Activated CD4-positive, alpha-beta T cell treated with anti-CD3 and anti-CD28 coated beads, Interleukin-2, amount 10 ng/mL, durations not matched to agents 24 days and 14 days (primary cell): ENCODE data around the gene SLC15A2. TPM values are rescaled to one million over a fixed set of nuclear protein-coding genes. Genes with fewer than 3 reads are reported as not detected.
"Not testable (repeated sequence)": the region's sequence is repeated elsewhere in the genome, so short reads cannot be mapped to it uniquely, and the experiment has no call there.

ENCODE experiments used
- DNase-seq: peaks from one replicate; pipeline ENCODE4 v3.0.0; 2022
- H3K27ac Mint-ChIP-seq: one replicate; pipeline ENCODE4 v1.8.0; 2022; ENCODE audit warnings: mild to moderate bottlenecking, mixed read lengths
- H3K27me3 Mint-ChIP-seq: one replicate; pipeline ENCODE4 v1.8.0; 2022; ENCODE audit warnings: mixed read lengths
- H3K36me3 Mint-ChIP-seq: one replicate; pipeline ENCODE4 v1.8.0; 2022; ENCODE audit warnings: low read depth, mild to moderate bottlenecking, mixed read lengths
- H3K4me1 Mint-ChIP-seq: one replicate; pipeline ENCODE4 v1.8.0; 2021; ENCODE audit warnings: mixed read lengths
- H3K4me3 Mint-ChIP-seq: one replicate; pipeline ENCODE4 v1.8.0; 2022; ENCODE audit warnings: mild to moderate bottlenecking, moderate library complexity, mixed read lengths
- H3K9me3 Mint-ChIP-seq: one replicate; pipeline ENCODE4 v1.8.0; 2021; ENCODE audit warnings: mixed read lengths
- intact Hi-C: fragments of 100-400 bp; cut with micrococcal nuclease; formaldehyde crosslinking; loops from one replicate; pipeline ENCODE4 v1.15.1; 2023
- total RNA-seq: library from RNA; stranded (reverse); gene quantifications from 2 replicates; pipeline ENCODE4 v1.2.3, GENCODE V29; 2022

Gene SLC15A2, protein sequence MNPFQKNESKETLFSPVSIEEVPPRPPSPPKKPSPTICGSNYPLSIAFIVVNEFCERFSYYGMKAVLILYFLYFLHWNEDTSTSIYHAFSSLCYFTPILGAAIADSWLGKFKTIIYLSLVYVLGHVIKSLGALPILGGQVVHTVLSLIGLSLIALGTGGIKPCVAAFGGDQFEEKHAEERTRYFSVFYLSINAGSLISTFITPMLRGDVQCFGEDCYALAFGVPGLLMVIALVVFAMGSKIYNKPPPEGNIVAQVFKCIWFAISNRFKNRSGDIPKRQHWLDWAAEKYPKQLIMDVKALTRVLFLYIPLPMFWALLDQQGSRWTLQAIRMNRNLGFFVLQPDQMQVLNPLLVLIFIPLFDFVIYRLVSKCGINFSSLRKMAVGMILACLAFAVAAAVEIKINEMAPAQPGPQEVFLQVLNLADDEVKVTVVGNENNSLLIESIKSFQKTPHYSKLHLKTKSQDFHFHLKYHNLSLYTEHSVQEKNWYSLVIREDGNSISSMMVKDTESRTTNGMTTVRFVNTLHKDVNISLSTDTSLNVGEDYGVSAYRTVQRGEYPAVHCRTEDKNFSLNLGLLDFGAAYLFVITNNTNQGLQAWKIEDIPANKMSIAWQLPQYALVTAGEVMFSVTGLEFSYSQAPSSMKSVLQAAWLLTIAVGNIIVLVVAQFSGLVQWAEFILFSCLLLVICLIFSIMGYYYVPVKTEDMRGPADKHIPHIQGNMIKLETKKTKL
- total RNA-seq = 0.95 and 2.7 TPM in 2 replicates

DNA sequence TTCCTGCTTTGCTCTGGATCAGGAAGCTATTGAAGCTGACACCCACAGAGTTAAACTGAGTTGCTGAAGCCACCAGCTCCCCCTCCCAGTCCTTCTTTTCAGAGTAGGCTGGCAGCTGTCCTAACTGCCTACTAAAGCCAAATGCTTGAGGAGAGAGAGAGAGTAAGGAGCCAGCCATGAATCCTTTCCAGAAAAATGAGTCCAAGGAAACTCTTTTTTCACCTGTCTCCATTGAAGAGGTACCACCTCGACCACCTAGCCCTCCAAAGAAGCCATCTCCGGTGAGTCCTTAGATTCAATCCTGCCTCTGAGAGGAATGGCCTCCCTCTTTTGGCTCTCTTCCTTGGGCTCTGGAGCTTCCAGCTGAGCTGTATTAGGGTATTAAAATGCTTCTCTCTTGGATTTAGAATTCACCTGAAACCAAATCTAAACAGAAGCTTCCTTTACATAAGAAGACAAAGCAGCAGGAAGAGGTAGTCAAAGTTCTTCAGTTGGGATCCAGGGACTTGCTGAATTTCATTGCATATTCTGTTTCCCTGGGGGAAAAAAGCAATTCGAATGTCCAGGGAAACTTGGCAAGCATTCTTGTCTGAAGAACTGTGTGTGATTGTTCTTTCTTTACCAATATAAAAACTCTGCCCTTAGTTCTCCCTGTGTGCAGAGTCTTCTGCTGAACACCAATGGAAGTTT, at the start of gene SLC15A2:
SLC15A2 (plus strand) TSS at position 101 of the 690 bp plus-strand sequence; CDS start at position 177, 76 bp downstream.
- no peak within 1 kb of the TSS for H3K4me3 Mint-ChIP-seq
- H3K36me3 Mint-ChIP-seq = peaks cover 9% of the 10 kb centered on the region
- H3K27ac Mint-ChIP-seq = no peak within 1 kb of the TSS
- intact Hi-C loops = no loop called here
- no peak for DNase-seq
- H3K4me1 Mint-ChIP-seq = no peaks in the 10 kb centered on the region
- no peaks in the 10 kb centered on the region for H3K9me3 Mint-ChIP-seq
- H3K27me3 Mint-ChIP-seq = no peaks in the 10 kb centered on the region

DNA sequence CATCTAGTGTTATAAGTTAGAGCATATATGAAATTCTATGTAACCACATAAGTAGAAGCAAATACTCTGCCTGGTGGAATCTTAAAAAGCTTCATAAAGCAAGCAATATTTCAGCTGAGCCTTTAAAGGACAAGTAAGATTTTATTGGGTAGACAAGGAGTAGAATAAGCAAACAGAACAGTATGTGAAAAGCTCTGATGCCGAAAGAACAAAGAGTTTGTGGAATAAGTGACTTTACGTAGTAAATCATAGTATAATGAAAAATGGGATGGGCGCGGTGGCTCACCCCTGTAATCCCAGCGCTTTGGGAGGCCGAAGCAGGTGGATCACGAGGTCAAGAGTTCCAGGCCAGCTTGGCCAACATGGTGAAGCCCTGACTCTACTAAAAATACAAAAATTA, 49.3 kb upstream of the SLC15A2 start:
- H3K27ac Mint-ChIP-seq = no peak overlapping the region
- H3K9me3 Mint-ChIP-seq = no peaks in the 10 kb centered on the region
- no peaks in the 10 kb centered on the region for H3K4me1 Mint-ChIP-seq
- no peaks in the 10 kb centered on the region for H3K27me3 Mint-ChIP-seq
- intact Hi-C loops = no loop called here
- peaks cover 14% of the 10 kb centered on the region for H3K36me3 Mint-ChIP-seq
- H3K4me3 Mint-ChIP-seq = no peak overlapping the region
- DNase-seq = no peak

GRCh38 chr3:121852256-121852655, 41.9 kb upstream of the SLC15A2 start:
- peaks cover 16% of the 10 kb centered on the region for H3K36me3 Mint-ChIP-seq
- no peak overlapping the region for H3K4me3 Mint-ChIP-seq
- no peaks in the 10 kb centered on the region for H3K4me1 Mint-ChIP-seq
- H3K27me3 Mint-ChIP-seq = no peaks in the 10 kb centered on the region
- H3K27ac Mint-ChIP-seq = no peak overlapping the region
- H3K9me3 Mint-ChIP-seq = no peaks in the 10 kb centered on the region
- DNase-seq = no peak
- intact Hi-C loops = no loop called here

GRCh38 chr3:121855555-121855954, 38.6 kb upstream of the SLC15A2 start:
- Mint-ChIP-seq H3K36me3 (peaks cover 26% of the 10 kb centered on the region), H3K27me3 (no peaks in the 10 kb centered on the region), H3K27ac (no peak overlapping the region), H3K4me3 (no peak overlapping the region), H3K9me3 (no peaks in the 10 kb centered on the region), H3K4me1 (no peaks in the 10 kb centered on the region)
- DNase-seq = no peak
- intact Hi-C loops = no loop called here

- H3K36me3 Mint-ChIP-seq = peaks cover 29% of the 10 kb centered on the region
- H3K4me1 Mint-ChIP-seq, H3K9me3 Mint-ChIP-seq, H3K27ac Mint-ChIP-seq, DNase-seq, intact Hi-C loops, H3K4me3 Mint-ChIP-seq, H3K27me3 Mint-ChIP-seq: not testable (repeated sequence)
Observed at GRCh38 chr3:121857778-121858177, 36.4 kb upstream of the SLC15A2 start.

GRCh38 chr3:121863247-121863646, 31.0 kb upstream of the SLC15A2 start:
- DNase-seq, H3K4me3 Mint-ChIP-seq, H3K4me1 Mint-ChIP-seq, intact Hi-C loops, H3K27me3 Mint-ChIP-seq, H3K27ac Mint-ChIP-seq, H3K9me3 Mint-ChIP-seq: not testable (repeated sequence)
- peaks cover 25% of the 10 kb centered on the region for H3K36me3 Mint-ChIP-seq

GRCh38 chr3:121863801-121864200, 30.4 kb upstream of the SLC15A2 start:
- DNase-seq = no peak
- H3K27ac Mint-ChIP-seq = no peak overlapping the region
- H3K4me1 Mint-ChIP-seq = peaks cover 2% of the 10 kb centered on the region
- intact Hi-C loops = no loop called here
- H3K4me3 Mint-ChIP-seq = no peak overlapping the region
- no peaks in the 10 kb centered on the region for H3K9me3 Mint-ChIP-seq
- peaks cover 22% of the 10 kb centered on the region for H3K36me3 Mint-ChIP-seq
- no peaks in the 10 kb centered on the region for H3K27me3 Mint-ChIP-seq

DNA sequence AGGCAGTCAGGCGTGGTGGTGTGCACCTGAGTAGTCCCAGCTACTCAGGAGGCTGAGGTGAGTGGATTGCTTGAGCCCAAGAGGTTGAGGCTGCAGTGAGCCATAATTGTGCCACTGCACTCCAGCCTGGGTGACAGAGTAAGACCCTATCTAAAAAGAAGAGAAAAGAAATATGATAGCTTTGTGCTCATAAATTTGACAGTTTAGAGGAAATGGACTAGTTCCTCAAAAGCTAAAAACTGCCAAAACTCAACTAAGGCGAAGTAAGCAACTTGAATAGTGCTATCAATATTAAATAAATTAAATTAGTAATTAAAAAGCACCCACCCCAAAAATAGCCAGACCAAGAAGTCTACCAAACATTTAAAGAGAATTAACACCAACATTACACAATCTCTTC, 24.5 kb upstream of the SLC15A2 start:
- intact Hi-C loops = no loop called here
- no peak overlapping the region for H3K27ac Mint-ChIP-seq
- no peak overlapping the region for H3K4me3 Mint-ChIP-seq

DNA sequence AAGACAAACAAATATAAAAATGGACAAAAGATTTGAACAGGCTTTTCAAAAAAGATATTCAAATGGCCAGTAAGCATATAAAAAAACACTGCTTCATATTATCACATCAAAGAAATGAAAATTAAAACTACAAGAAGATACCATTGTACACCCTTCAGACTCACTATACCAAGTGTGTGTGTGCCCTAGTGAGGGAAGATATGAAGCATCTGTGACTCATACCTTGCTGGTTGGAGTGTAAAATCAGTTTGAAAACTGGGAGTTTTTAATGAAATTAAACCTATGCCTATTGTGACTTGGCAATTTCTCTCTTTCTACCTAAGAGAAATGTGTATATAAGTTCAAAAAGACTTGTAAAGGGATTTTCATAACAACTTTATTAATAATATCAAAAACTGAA, 23.5 kb upstream of the SLC15A2 start:
- Mint-ChIP-seq H3K27me3 (no peaks in the 10 kb centered on the region), H3K4me3 (no peak overlapping the region), H3K4me1 (no peaks in the 10 kb centered on the region), H3K27ac (no peak overlapping the region), H3K9me3 (peaks cover 6% of the 10 kb centered on the region), H3K36me3 (peaks cover 14% of the 10 kb centered on the region)
- no peak for DNase-seq
- intact Hi-C loops = no loop called here

More for the DNA sequence above, 24.5 kb upstream of the SLC15A2 start:
- no peak for DNase-seq
- peaks cover 6% of the 10 kb centered on the region for H3K9me3 Mint-ChIP-seq
- H3K27me3 Mint-ChIP-seq = no peaks in the 10 kb centered on the region
- peaks cover 14% of the 10 kb centered on the region for H3K36me3 Mint-ChIP-seq
- no peaks in the 10 kb centered on the region for H3K4me1 Mint-ChIP-seq

GRCh38 chr3:121871430-121871829, 22.8 kb upstream of the SLC15A2 start:
- no peak overlapping the region for H3K4me3 Mint-ChIP-seq
- intact Hi-C loops = no loop called here
- H3K27ac Mint-ChIP-seq = no peak overlapping the region
- H3K27me3 Mint-ChIP-seq = no peaks in the 10 kb centered on the region
- DNase-seq = no peak
- H3K4me1 Mint-ChIP-seq = no peaks in the 10 kb centered on the region
- peaks cover 10% of the 10 kb centered on the region for H3K36me3 Mint-ChIP-seq
- H3K9me3 Mint-ChIP-seq = peaks cover 6% of the 10 kb centered on the region

DNA sequence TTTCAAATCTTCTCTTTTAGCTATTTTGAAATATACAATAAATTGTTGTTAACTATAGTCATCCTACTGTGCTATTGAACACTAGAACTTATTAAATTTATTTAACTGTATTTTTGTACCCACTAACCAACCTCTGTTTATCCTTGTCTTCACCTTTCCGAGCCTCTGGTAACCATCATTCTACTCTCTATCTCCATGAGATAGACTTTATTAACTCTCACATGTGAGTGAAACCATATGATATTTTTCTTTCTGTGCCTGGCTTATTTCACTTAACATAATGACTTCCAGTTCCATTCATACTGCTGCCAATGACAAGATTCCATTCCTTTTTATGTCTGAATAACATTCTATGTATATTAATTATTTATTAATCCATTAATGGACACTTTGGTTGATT, 15.8 kb upstream of the SLC15A2 start:
- Mint-ChIP-seq H3K4me3 (no peak overlapping the region), H3K9me3 (peaks cover under 1% of the 10 kb centered on the region), H3K4me1 (no peaks in the 10 kb centered on the region), H3K27ac (no peak overlapping the region), H3K27me3 (no peaks in the 10 kb centered on the region), H3K36me3 (peaks cover 1% of the 10 kb centered on the region)
- intact Hi-C loops = no loop called here
- no peak for DNase-seq

- Mint-ChIP-seq H3K27me3 (no peaks in the 10 kb centered on the region), H3K9me3 (no peaks in the 10 kb centered on the region), H3K27ac (no peak overlapping the region), H3K4me3 (no peak overlapping the region), H3K36me3 (no peaks in the 10 kb centered on the region), H3K4me1 (no peaks in the 10 kb centered on the region)
- DNase-seq = no peak
- intact Hi-C loops = loop anchor here (5.0 kb wide), 2 partner anchors 219 to 374 kb away; no protein-coding TSS in a partner anchor
Observed at GRCh38 chr3:121883507-121883906, 10.7 kb upstream of the SLC15A2 start.

- H3K4me1 Mint-ChIP-seq = no peaks in the 10 kb centered on the region
- H3K36me3 Mint-ChIP-seq = no peaks in the 10 kb centered on the region
- intact Hi-C loops = no loop called here
- H3K27ac Mint-ChIP-seq = no peak overlapping the region
- no peaks in the 10 kb centered on the region for H3K27me3 Mint-ChIP-seq
- no peak overlapping the region for H3K4me3 Mint-ChIP-seq
- DNase-seq = no peak
- no peaks in the 10 kb centered on the region for H3K9me3 Mint-ChIP-seq
Observed at GRCh38 chr3:121885386-121885785, 8.8 kb upstream of the SLC15A2 start.

GRCh38 chr3:121895121-121895520, 920 bp downstream of the SLC15A2 start:
- peaks cover 9% of the 10 kb centered on the region for H3K36me3 Mint-ChIP-seq
- H3K9me3 Mint-ChIP-seq = no peaks in the 10 kb centered on the region
- H3K27ac Mint-ChIP-seq = no peak overlapping the region
- H3K4me1 Mint-ChIP-seq = no peaks in the 10 kb centered on the region
- intact Hi-C loops = no loop called here
- no peak for DNase-seq
- no peaks in the 10 kb centered on the region for H3K27me3 Mint-ChIP-seq
- no peak overlapping the region for H3K4me3 Mint-ChIP-seq
